Epithelial cell of umbilical artery (primary cell): ENCODE data around the gene LGALS14. TPM values are rescaled to one million over a fixed set of nuclear protein-coding genes. Genes with fewer than 3 reads are reported as not detected.

ENCODE experiments used
- total RNA-seq: library from RNA; depleted of rRNA; stranded (reverse); fragments of >200 nt; gene quantifications from 2 replicates; pipeline ENCODE4 v1.2.3, GENCODE V29; 2014

Gene LGALS14, protein sequence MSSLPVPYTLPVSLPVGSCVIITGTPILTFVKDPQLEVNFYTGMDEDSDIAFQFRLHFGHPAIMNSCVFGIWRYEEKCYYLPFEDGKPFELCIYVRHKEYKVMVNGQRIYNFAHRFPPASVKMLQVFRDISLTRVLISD
- not detected in 2 replicates for total RNA-seq

DNA sequence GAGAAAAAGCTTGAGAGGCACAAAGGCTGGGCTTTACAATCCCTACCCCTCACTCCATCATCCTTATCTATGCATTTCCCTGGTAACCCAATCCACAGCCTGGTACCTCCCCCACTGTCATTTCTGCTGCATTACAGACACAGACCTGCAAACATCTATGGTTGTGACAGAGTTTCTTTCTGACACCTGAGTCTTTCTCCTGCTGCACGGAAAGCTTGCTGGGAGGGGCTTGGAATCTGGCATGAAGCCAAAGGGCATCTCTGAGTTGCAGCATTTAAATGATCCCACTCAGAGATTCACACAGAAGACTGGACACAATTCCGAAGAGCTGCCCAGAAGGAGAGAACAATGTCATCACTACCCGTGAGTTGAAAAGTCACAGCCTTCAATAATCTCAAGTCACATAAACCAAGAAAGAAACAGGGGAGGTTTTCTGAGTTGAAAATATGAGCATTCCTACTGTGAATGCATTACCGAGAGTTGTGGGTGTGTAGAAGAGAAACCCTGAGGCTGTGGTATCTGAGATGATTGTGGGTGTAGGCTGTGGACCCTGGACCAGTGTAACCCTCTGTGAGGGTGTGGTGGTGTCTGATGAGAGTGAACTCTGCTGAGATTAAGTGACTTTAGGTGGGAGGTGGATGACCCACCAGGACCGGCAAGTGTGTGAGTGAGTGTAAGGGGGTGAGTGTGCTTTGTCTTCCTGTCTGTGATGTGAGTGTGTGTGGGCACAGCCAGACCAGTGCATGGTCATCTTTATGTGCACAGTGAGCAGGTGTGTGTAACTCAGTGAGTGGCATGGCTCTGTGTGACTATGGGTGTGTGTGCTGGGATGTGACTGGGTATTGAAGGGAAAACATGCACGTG lies at the start of gene LGALS14:
LGALS14 (plus strand) TSS at position 301 of the 864 bp plus-strand sequence; CDS start at position 349, 48 bp downstream.

DNA sequence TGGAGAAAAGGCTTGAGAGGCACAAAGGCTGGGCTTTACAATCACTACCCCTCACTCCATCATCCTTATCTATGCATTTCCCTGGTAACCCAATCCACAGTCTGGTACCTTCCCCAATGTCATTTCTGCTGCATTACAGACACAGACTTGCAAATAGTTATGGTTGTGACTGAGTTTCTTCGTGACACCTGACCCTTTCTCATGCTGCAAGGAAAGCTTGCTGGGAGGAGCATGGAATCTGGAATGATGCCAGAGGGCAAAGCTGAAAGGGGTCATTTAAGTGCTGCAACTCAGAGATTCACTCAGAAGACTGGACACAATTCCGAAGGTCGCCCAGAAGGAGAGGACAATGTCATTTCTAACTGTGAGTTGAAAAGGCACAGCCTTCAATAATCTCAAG lies 48.7 kb upstream of the LGALS14 start, which contains the start of gene LGALS16:
LGALS16 (plus strand) TSS at position 301 of the 400 bp plus-strand sequence; CDS start at position 350, 49 bp downstream.

DNA sequence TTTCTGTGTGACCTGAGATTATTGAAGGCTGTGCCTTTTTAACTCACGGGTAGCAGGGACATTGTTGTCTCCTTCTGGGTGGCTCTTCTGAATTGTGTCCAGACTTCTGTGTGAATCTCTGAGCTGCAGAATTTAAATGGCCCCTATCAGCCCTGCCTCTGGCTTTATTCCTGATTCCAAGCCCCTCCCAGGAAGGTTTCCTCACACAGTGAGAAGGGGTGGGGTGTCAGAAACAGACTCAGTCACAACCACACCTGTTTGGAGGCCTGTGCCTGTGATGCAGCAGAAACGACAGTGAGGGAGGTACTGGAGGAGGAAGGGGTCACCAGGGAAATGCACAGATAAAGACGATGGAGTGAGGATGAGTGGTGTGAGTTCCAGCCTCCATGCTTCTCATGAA lies 33.6 kb downstream of the LGALS14 start, which contains the start of gene CLC:
CLC (minus strand) TSS at position 139 of the 400 bp plus-strand sequence; CDS start at position 62, 77 bp downstream.

Other genes with a start within 250 kb of the LGALS14 start
- gene TIMM50, start 223.6 kb upstream of the LGALS14 start, total RNA-seq: 73.7 and 97.6 TPM in 2 replicates
- 0.15 and 0.65 TPM in 2 replicates for gene DLL3, start 205.5 kb upstream of the LGALS14 start, total RNA-seq
- not detected in 2 replicates for gene SELENOV, start 189.3 kb upstream of the LGALS14 start, total RNA-seq
- 2.3 and 4.4 TPM in 2 replicates for gene EID2B, start 171.6 kb upstream of the LGALS14 start, total RNA-seq
- 13.3 and 25.8 TPM in 2 replicates for gene EID2, start 164.3 kb upstream of the LGALS14 start, total RNA-seq
- gene LGALS13, start 102.0 kb upstream of the LGALS14 start, total RNA-seq: not detected in 2 replicates
- not detected in 2 replicates for gene LGALS16, start 48.6 kb upstream of the LGALS14 start, total RNA-seq
- not detected in 2 replicates for gene CLC, start 33.5 kb downstream of the LGALS14 start, total RNA-seq
- not detected in 2 replicates for gene LEUTX, start 74.4 kb downstream of the LGALS14 start, total RNA-seq
- gene DYRK1B, start 129.7 kb downstream of the LGALS14 start, total RNA-seq: 5.8 and 8.8 TPM in 2 replicates
- gene FBL, start 141.9 kb downstream of the LGALS14 start, total RNA-seq: 280 and 288 TPM in 2 replicates
- under 0.01 TPM in 1 of 2 replicates, not detected in the other for gene FCGBP, start 230.2 kb downstream of the LGALS14 start, total RNA-seq